DND-41 (cell line): Measurements from ENCODE around the gene EPHB1.

Experiments
- ATAC-seq: fragments of 200-7000 bp; cut with Tn5 transposase; 3 replicates; pipeline ENCODE4 v1.9.1; 2021; ENCODE audit warnings: low read depth; ENCODE audit not compliant: insufficient read depth
- DNase-seq: peaks from one replicate; pipeline ENCODE4 v3.0.0-alpha.2; 2020
- H2AFZ ChIP-seq: 2 replicates; pipeline ENCODE4 v1.6.0; 2012; ENCODE audit warnings: low read depth, low read length
- H3K27ac ChIP-seq: 2 replicates; pipeline ENCODE4 v1.5.1; 2012; ENCODE audit warnings: low read length, inconsistent platforms
- H3K27me3 ChIP-seq: fragments of 200-600 bp; sonication (generic); 2 replicates; pipeline ENCODE4 v1.6.0; 2012; ENCODE audit warnings: low read length, mild to moderate bottlenecking, inconsistent platforms; ENCODE audit not compliant: insufficient read depth, poor library complexity
- H3K36me3 ChIP-seq: 2 replicates; pipeline ENCODE4 v1.5.1; 2012; ENCODE audit warnings: low read length, inconsistent platforms; ENCODE audit not compliant: insufficient read depth
- H3K4me1 ChIP-seq: 2 replicates; pipeline ENCODE4 v1.5.1; 2012; ENCODE audit warnings: mild to moderate bottlenecking, low read length; ENCODE audit not compliant: insufficient read depth
- H3K4me2 ChIP-seq: 2 replicates; pipeline ENCODE4 v1.6.0; 2012; ENCODE audit warnings: mild to moderate bottlenecking, moderate library complexity, low read length, inconsistent platforms; ENCODE audit not compliant: insufficient read depth
- H3K4me3 ChIP-seq, 2 experiments: fragments of 200-600 bp in 1 of 2; shearing (Covaris generic) in 1 of 2; 2 replicates each; pipeline ENCODE4 v1.5.1; 2012 to 2016; ENCODE audit warnings: inconsistent platforms in 2 of 2, low read length in 2 of 2, mild to moderate bottlenecking in 2 of 2, low read depth in 1 of 2, moderate library complexity in 1 of 2
- H3K79me2 ChIP-seq: 2 replicates; pipeline ENCODE4 v1.6.0; 2012; ENCODE audit warnings: low read length, inconsistent platforms; ENCODE audit not compliant: insufficient read depth
- H3K9ac ChIP-seq: 2 replicates; pipeline ENCODE4 v1.6.0; 2012; ENCODE audit warnings: low read depth, mild to moderate bottlenecking, inconsistent platforms, low read length, moderate library complexity
- H3K9me3 ChIP-seq: 2 replicates; pipeline ENCODE4 v1.5.1; 2012; ENCODE audit warnings: low read length, moderate library complexity, mild to moderate bottlenecking, inconsistent platforms; ENCODE audit not compliant: insufficient read depth, severe bottlenecking
- H4K20me1 ChIP-seq: 2 replicates; pipeline ENCODE4 v1.6.0; 2012; ENCODE audit warnings: low read length; ENCODE audit not compliant: insufficient read depth
- CTCF ChIP-seq: IDR thresholded peaks from 2 replicates; pipeline ENCODE4 v1.5.1; 2012; ENCODE audit warnings: borderline replicate concordance, low read length, moderate library complexity, mild to moderate bottlenecking; ENCODE audit not compliant: poor library complexity, severe bottlenecking; ENCODE audit errors: extremely low read depth
- EZH2 ChIP-seq: IDR thresholded peaks from 3 replicates; pipeline ENCODE4 v1.6.1; 2012; ENCODE audit warnings: borderline replicate concordance, low read depth, mild to moderate bottlenecking, moderate library complexity, low read length, inconsistent platforms; ENCODE audit not compliant: severe bottlenecking

Gene EPHB1

GRCh38 chr3:134795746-134796280, 753 bp downstream of the EPHB1 start:
- Histone ChIP-seq H3K4me3 (no peak overlapping the region), H3K4me1 (peaks cover 12% of the 10 kb centered on the region), H3K9ac (no peak overlapping the region), H2AFZ (no peak overlapping the region), H3K27me3 (no peaks in the 10 kb centered on the region), H3K4me2 (no peak overlapping the region), H3K79me2 (no peaks in the 10 kb centered on the region), H3K9me3 (no peaks in the 10 kb centered on the region), H3K36me3 (no peaks in the 10 kb centered on the region), H3K27ac (no peak overlapping the region), H4K20me1 (no peaks in the 10 kb centered on the region)
- no peak for ATAC-seq
- TF ChIP-seq CTCF (no peak), EZH2 (no peak)
- DNase-seq, result no peak

GRCh38 chr3:134796281-134797056, 1.4 kb downstream of the EPHB1 start:
- DNase-seq (no peak), ATAC-seq (no peak)
- Histone ChIP-seq H3K4me2 (no peak overlapping the region), H3K9me3 (no peaks in the 10 kb centered on the region), H4K20me1 (no peaks in the 10 kb centered on the region), H3K27ac (no peak overlapping the region), H3K27me3 (no peaks in the 10 kb centered on the region), H3K9ac (no peak overlapping the region), H3K4me3 (no peak overlapping the region), H3K4me1 (peaks cover 19% of the 10 kb centered on the region), H2AFZ (no peak overlapping the region), H3K79me2 (no peaks in the 10 kb centered on the region), H3K36me3 (no peaks in the 10 kb centered on the region)
- TF ChIP-seq EZH2 (no peak), CTCF (no peak)

GRCh38 chr3:134797057-134797740, 2.1 kb downstream of the EPHB1 start:
- Histone ChIP-seq H3K27me3 (no peaks in the 10 kb centered on the region), H2AFZ (no peak overlapping the region), H3K9ac (no peak overlapping the region), H3K9me3 (no peaks in the 10 kb centered on the region), H3K4me2 (no peak overlapping the region), H3K4me1 (peaks cover 26% of the 10 kb centered on the region), H3K36me3 (no peaks in the 10 kb centered on the region), H3K4me3 (no peak overlapping the region), H4K20me1 (no peaks in the 10 kb centered on the region), H3K27ac (no peak overlapping the region), H3K79me2 (no peaks in the 10 kb centered on the region)
- ATAC-seq, result no peak
- no peak for TF ChIP-seq CTCF
- no peak for TF ChIP-seq EZH2
- no peak for DNase-seq
